Astrocyte of the spinal cord (primary cell): Measurements from ENCODE around the gene TLX1.

Source experiments
- DNase-seq: peaks from one replicate; pipeline ENCODE4 v3.0.0; 2011; ENCODE audit warnings: low read depth, low spot score
- H3K4me3 ChIP-seq: 2 replicates; pipeline ENCODE4 v1.5.1; 2011; ENCODE audit warnings: low read depth, mild to moderate bottlenecking, low read length, moderate library complexity
- in situ Hi-C: cut with HindIII; loops from 2 replicates; pipeline ENCODE4 v1.10.0; 2017; ENCODE audit warnings: low sequenced_read_pairs
- TF ChIP-seq, protein P1 (sequence below): IDR thresholded peaks from 2 replicates; pipeline ENCODE4 v1.5.1; 2012; ENCODE audit warnings: low read depth, mild to moderate bottlenecking, low read length, inconsistent platforms

TLX1 gene

DNA sequence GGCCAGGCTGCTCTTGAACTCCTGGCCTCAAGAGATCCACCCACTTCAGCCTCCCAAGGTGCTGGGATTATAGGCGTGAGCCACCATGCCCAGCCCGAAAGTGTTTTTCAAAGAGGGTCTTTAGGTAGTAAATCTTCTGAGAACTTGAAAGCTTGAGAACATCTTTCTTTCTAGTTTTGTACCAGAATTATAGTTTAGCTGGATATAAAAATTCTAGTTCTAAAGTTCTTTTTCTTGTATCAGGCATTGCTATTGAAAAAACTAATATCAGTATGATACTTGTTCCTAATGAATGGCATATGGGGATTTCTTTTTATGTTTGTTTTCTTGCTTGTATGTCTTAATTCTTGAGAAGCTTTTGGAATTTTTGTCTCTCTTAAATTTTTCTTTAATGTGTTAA, 43.2 kb downstream of the TLX1 start:
- no peak overlapping the region for H3K4me3 ChIP-seq
- TF ChIP-seq, protein P1, sequence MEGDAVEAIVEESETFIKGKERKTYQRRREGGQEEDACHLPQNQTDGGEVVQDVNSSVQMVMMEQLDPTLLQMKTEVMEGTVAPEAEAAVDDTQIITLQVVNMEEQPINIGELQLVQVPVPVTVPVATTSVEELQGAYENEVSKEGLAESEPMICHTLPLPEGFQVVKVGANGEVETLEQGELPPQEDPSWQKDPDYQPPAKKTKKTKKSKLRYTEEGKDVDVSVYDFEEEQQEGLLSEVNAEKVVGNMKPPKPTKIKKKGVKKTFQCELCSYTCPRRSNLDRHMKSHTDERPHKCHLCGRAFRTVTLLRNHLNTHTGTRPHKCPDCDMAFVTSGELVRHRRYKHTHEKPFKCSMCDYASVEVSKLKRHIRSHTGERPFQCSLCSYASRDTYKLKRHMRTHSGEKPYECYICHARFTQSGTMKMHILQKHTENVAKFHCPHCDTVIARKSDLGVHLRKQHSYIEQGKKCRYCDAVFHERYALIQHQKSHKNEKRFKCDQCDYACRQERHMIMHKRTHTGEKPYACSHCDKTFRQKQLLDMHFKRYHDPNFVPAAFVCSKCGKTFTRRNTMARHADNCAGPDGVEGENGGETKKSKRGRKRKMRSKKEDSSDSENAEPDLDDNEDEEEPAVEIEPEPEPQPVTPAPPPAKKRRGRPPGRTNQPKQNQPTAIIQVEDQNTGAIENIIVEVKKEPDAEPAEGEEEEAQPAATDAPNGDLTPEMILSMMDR, result no peak
- in situ Hi-C loops, result no loop called here
- no peak for DNase-seq

DNA sequence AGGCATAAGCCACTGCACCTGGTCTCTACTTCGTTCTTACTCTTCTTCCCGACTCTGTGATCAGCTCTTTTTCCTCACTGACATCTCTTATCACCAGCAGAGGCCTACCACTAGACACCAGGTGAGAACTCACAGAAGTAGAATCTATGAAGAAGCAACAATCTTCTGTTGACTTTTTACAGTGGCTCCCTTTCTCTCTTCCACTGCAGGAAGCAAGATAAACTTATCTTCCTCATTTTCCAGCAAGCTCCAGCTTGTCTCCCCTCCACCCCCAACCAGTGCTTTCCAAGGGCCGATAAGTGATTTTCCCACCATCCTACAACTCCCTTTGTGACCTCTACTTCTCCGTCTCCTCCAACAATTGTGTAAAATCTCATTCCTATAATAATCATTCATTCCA, 45.5 kb downstream of the TLX1 start:
- no peak for DNase-seq
- in situ Hi-C loops, result no loop called here
- TF ChIP-seq, protein P1, result no peak
- H3K4me3 ChIP-seq, result no peak overlapping the region

DNA sequence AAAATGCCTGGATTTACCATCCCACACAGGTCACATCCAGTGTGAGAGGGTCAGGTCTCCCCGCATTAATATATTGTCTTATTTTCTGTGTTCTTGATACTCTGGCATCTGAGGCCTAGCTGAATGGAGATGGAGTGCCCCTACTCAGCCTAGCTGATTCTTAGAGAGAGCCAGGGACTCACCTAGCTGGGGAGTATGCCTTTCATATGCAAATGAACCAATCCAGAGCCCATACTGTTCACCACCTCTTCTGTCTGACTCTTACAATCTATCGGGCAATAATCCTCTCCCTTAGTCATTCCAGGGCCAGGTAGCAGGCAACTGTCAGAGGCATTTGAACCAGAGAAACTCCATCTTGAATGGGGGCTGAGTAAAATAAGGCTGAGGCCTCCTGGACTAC, 51.8 kb downstream of the TLX1 start:
- DNase-seq, result no peak
- TF ChIP-seq, protein P1, result no peak
- in situ Hi-C loops, result no loop called here

DNA sequence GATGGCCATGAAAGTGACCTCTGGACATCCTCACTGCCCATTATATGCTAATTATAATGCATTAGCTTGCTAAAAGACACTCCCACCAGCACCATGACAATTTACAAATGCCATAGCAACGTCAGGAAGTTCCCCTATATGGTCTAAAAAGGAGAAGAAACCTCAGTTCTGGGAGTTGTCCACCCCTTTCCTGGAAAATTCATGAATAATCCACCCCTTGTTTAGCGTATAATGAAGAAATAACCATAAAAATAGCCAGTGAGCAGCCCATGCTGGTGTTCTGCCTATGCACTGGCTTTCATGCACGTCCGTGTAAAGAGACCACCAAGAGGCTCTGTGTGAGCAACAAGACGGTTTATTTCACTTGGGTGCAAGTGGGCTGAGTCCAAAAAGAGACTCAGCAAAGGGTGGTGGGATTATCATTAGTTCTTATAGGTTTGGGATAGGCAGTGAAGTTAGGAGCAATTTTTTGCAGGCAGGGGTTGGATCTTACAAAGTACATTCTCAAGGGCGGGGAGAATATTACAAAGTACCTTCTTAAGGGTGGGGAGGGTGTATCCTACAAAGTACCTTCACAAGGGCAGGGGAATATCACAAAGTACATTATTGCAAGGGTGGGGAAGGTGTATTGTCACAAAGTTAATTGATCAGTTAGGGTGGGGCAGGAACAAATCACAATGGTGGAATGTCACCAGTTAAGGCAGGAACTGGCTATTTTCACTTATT, 52.5 kb downstream of the TLX1 start:
- H3K4me3 ChIP-seq, result no peak overlapping the region
- in situ Hi-C loops, result no loop called here
- no peak for DNase-seq
- TF ChIP-seq, protein P1, result no peak

More for the DNA sequence above, 51.8 kb downstream of the TLX1 start:
- no peak overlapping the region for H3K4me3 ChIP-seq
